GM12878 (cell line): ENCODE results near the gene ADD2. TPM values are rescaled to one million over a fixed set of nuclear protein-coding genes. Genes with fewer than 3 reads are reported as not detected.

Experiments used
- ATAC-seq: fragments of 200-7000 bp; cut with Tn5 transposase; 3 replicates; pipeline ENCODE4 v1.9.1; 2020; ENCODE audit warnings: mild to moderate bottlenecking, moderate library complexity
- BruUV-seq: library from RNA; stranded (reverse); fragments of 400-500 nt; replicated peaks from 2 replicates; lab custom pipeline; 2021; lab: Mats Ljungman, UMichigan
- CTCF ChIA-PET: fragments of 300-600 bp; sonication (Branson Sonifier 250); formaldehyde crosslinking; extraction: SDS; loops from one replicate; lab custom pipeline; 2021; ENCODE audit warnings: inconsistent platforms; lab: Yijun Ruan, JAX
- POLR2A ChIA-PET: fragments of 350-600 bp; formaldehyde crosslinking; extraction: SDS; loops from one replicate; lab custom pipeline; 2021; ENCODE audit warnings: inconsistent platforms; lab: Charles Lee
- RAD21 ChIA-PET: fragments of 300-600 bp; sonication (Branson Sonifier 250); formaldehyde crosslinking; loops from one replicate; lab custom pipeline; 2023; ENCODE audit warnings: antibody characterized with exemption; ENCODE audit not compliant: unreplicated experiment; lab: Charles Lee
- SMC1A ChIA-PET: fragments of 300-600 bp; sonication (Branson Sonifier 250); formaldehyde crosslinking; loops from one replicate; lab custom pipeline; 2023; ENCODE audit not compliant: unreplicated experiment, uncharacterized antibody; lab: Charles Lee
- DNase-seq: peaks from one replicate; pipeline ENCODE4 v3.0.0-alpha.2; 2011; ENCODE audit warnings: low read depth, low spot score
- FAIRE-seq: peaks from 3 replicates; lab custom pipeline; 2011; peaks lifted over from hg19 to GRCh38; lab: Jason Lieb, UNC
- H2AFZ ChIP-seq: 2 replicates; pipeline ENCODE4 v1.6.0; 2011; ENCODE audit warnings: low read depth, low read length, control low read depth; ENCODE audit not compliant: control insufficient read depth
- H3K27ac ChIP-seq: 2 replicates; pipeline ENCODE4 v1.5.1; 2011; ENCODE audit warnings: control low read depth; ENCODE audit not compliant: control insufficient read depth, insufficient read depth
- H3K27me3 ChIP-seq, 2 experiments: replicated peaks in 1 of 2; 2 replicates each; pipeline versions ENCODE4 v1.6.0 to v1.6.1; 2011; ENCODE audit warnings: low read length in 1 of 2; ENCODE audit not compliant: control insufficient read depth in 2 of 2, insufficient read depth in 2 of 2
- H3K36me3 ChIP-seq, 2 experiments: 2 replicates each; pipeline ENCODE4 v1.5.1; 2011; ENCODE audit warnings: low read length in 1 of 2; ENCODE audit not compliant: control insufficient read depth in 2 of 2, insufficient read depth in 2 of 2
- H3K4me1 ChIP-seq: 2 replicates; pipeline ENCODE4 v1.6.1; 2011; ENCODE audit warnings: mild to moderate bottlenecking, low read length, moderate library complexity, mixed read lengths; ENCODE audit not compliant: control insufficient read depth, insufficient read depth
- H3K4me2 ChIP-seq: 2 replicates; pipeline ENCODE4 v1.6.0; 2011; ENCODE audit warnings: control low read depth; ENCODE audit not compliant: control insufficient read depth, insufficient read depth
- H3K4me3 ChIP-seq: fragments of 200-600 bp; sonication (generic); 2 replicates; pipeline ENCODE4 v1.5.1; 2016
- H3K79me2 ChIP-seq: 2 replicates; pipeline ENCODE4 v1.6.0; 2011; ENCODE audit warnings: low read length; ENCODE audit not compliant: control insufficient read depth, insufficient read depth
- H3K9ac ChIP-seq: 2 replicates; pipeline ENCODE4 v1.8.0; 2011; ENCODE audit warnings: low read length, control low read depth, mixed read lengths; ENCODE audit not compliant: control insufficient read depth, insufficient read depth
- H3K9me3 ChIP-seq: replicated peaks from 3 replicates; pipeline ENCODE4 v1.5.1; 2011; ENCODE audit warnings: mild to moderate bottlenecking, low read length; ENCODE audit not compliant: control insufficient read depth, insufficient read depth
- H4K20me1 ChIP-seq: 2 replicates; pipeline ENCODE4 v1.6.0; 2011; ENCODE audit not compliant: control insufficient read depth, insufficient read depth
- BHLHE40 ChIP-seq, 2 experiments: fragments of 450-650 bp in 1 of 2; IDR thresholded peaks; 2 replicates each; pipeline ENCODE4 v1.6.1; 2011 to 2017; ENCODE audit warnings: low read depth in 2 of 2, borderline replicate concordance in 1 of 2, improper control_type of control experiment in 1 of 2, low read length in 1 of 2, mild to moderate bottlenecking in 1 of 2
- CBX3 ChIP-seq: fragments of 200-600 bp; sonication (generic); IDR thresholded peaks from 2 replicates; pipeline ENCODE4 v1.6.1; 2016; ENCODE audit warnings: low read depth, borderline replicate concordance
- CHD4 ChIP-seq: fragments of 200-600 bp; sonication (generic); IDR thresholded peaks from 2 replicates; pipeline ENCODE4 v1.6.1; 2016; ENCODE audit warnings: mild to moderate bottlenecking
- FOXM1 ChIP-seq: IDR thresholded peaks from 2 replicates; pipeline ENCODE4 v1.6.1; 2012; ENCODE audit warnings: low read depth, mild to moderate bottlenecking, inconsistent platforms, low read length, moderate library complexity
- IKZF1 ChIP-seq: fragments of 450-650 bp; conservative IDR thresholded peaks from 2 replicates; pipeline ENCODE4 v1.6.1; 2017; ENCODE audit warnings: antibody characterized with exemption, mild to moderate bottlenecking
- KLF5 ChIP-seq: fragments of 450-650 bp; IDR thresholded peaks from 2 replicates; pipeline ENCODE4 v1.6.1; 2014; ENCODE audit warnings: mild to moderate bottlenecking; ENCODE audit not compliant: partially characterized antibody
- LARP7 ChIP-seq: fragments of 450-650 bp; IDR thresholded peaks from 2 replicates; pipeline ENCODE4 v1.6.1; 2017; ENCODE audit warnings: mild to moderate bottlenecking
- NFIC ChIP-seq: IDR thresholded peaks from 2 replicates; pipeline ENCODE4 v1.6.1; 2012; ENCODE audit warnings: low read depth, mild to moderate bottlenecking, inconsistent platforms, low read length, moderate library complexity
- RAD51 ChIP-seq: fragments of 450-650 bp; IDR thresholded peaks from 2 replicates; pipeline ENCODE4 v1.6.1; 2016; ENCODE audit warnings: moderate library complexity, mild to moderate bottlenecking, inconsistent platforms
- SKIL ChIP-seq: fragments of 450-650 bp; IDR thresholded peaks from 2 replicates; pipeline ENCODE4 v1.6.1; 2017; ENCODE audit warnings: mild to moderate bottlenecking, low read depth, inconsistent platforms; ENCODE audit not compliant: poor library complexity, severe bottlenecking
- STAT3 ChIP-seq: IDR thresholded peaks from 2 replicates; pipeline ENCODE4 v1.6.1; 2011; ENCODE audit warnings: low read depth, low read length, improper control_type of control experiment
- SUPT20H ChIP-seq: IDR thresholded peaks from 2 replicates; pipeline ENCODE4 v1.6.1; 2011; ENCODE audit warnings: low read depth, mild to moderate bottlenecking, low read length, moderate library complexity, borderline replicate concordance; ENCODE audit not compliant: control insufficient read depth
- TARDBP ChIP-seq: IDR thresholded peaks from 2 replicates; pipeline ENCODE4 v1.6.1; 2016; ENCODE audit warnings: borderline replicate concordance
- USF2 ChIP-seq: IDR thresholded peaks from 2 replicates; pipeline ENCODE4 v1.6.1; 2011; ENCODE audit warnings: low read depth, low read length, improper control_type of control experiment, borderline replicate concordance
- ZSCAN29 ChIP-seq: fragments of 450-650 bp; IDR thresholded peaks from 2 replicates; pipeline ENCODE4 v1.6.1; 2017; ENCODE audit warnings: mild to moderate bottlenecking, moderate library complexity
- WGBS: methylation state at CpG from one replicate; pipeline ENCODE4 v1.1.6; 2016; ENCODE audit warnings: low lambda C conversion rate; ENCODE audit not compliant: insufficient replicate concordance, insufficient coverage; ENCODE audit errors: missing lambda C conversion rate; 5-methylcytosine and 5-hydroxymethylcytosine counted together
- in situ Hi-C: fragments of 300-500 bp; cut with MboI; formaldehyde crosslinking; loops from 9 replicates; pipeline ENCODE4 v1.14.3; 2018; ENCODE audit warnings: mixed read lengths
- intact Hi-C: fragments of 100-400 bp; cut with micrococcal nuclease; formaldehyde crosslinking; loops from one replicate; pipeline ENCODE4 v1.14.2; 2022; ENCODE audit not compliant: unreplicated experiment
- polyA plus RNA-seq, 11 experiments: library from polyadenylated mRNA; depleted of rRNA in 4 of 11; unstranded in 6 of 11; stranded (reverse) in 5 of 11; fragments of >200 nt; fragmentation: Nextera tagmentation in 4 of 11; fragmentation: Illumina TruSeq in 1 of 11; extraction: Ambion mirVana in 4 of 11; extraction: Trizol in 1 of 11; gene quantifications; 1 replicate in 1 of 11; 2 replicates in 10 of 11; pipeline versions ENCODE4 v1.2.1 to v1.2.3, GENCODE V29; 2011 to 2016; ENCODE audit warnings: inconsistent platforms in 2 of 11, missing spikeins in 2 of 11, low read depth in 1 of 11
- total RNA-seq, 4 experiments: library from RNA; depleted of rRNA in 3 of 4; stranded (reverse); fragments of >200 nt in 3 of 4; fragmentation: Illumina TruSeq in 1 of 4; extraction: Trizol in 1 of 4; gene quantifications; 2 replicates each; pipeline versions ENCODE4 v1.2.1 to v1.2.3, GENCODE V29; 2013 to 2021

ADD2 gene
- total and polyA plus RNA-seq, 10 of the 15 experiments (the other 5 are each of a cell fraction or from before 2014, with no cell fraction given) = 0.05 to 0.13 (median 0.08) TPM; not detected in 7

- no peak for FAIRE-seq
- no peak for DNase-seq
- TF ChIP-seq KLF5 (no peak), FOXM1 (no peak), ZSCAN29 (no peak), TARDBP (no peak), SKIL (no peak), RAD51 (no peak), CHD4 (no peak), LARP7 (no peak), IKZF1 (no peak), CBX3 (no peak), SUPT20H (no peak), STAT3 (no peak), USF2 (no peak), BHLHE40 (IDR thresholded peaks at IDR 0.05; ENCODE audit: borderline replicate concordance in 1 of 2, low read depth in 2 of 2, low read length in 1 of 2) (no peak), NFIC (no peak)
- H3K27me3 ChIP-seq = peaks cover 4 to 8% of the 10 kb centered on the region in 2 experiments; a peak in 3 of 4 replicates
- no peak overlapping the region for H3K4me2 ChIP-seq
- no peak overlapping the region for H3K27ac ChIP-seq
- in situ Hi-C loops (no loop called here), intact Hi-C loops (no loop called here)
- no peak overlapping the region for H3K9ac ChIP-seq
- RAD21 ChIA-PET = no interaction called here
- SMC1A ChIA-PET = no interaction called here
- H3K36me3 ChIP-seq = no peaks in the 10 kb centered on the region
- CTCF ChIA-PET = no interaction called here
- no TSS peak for BruUV-seq
- POLR2A ChIA-PET = no interaction called here
- no peak for ATAC-seq
- 0 out of 2 replicates have a peak, but pooled peaks cover 3% of the 10 kb centered on the region for H4K20me1 ChIP-seq
- H3K4me3 ChIP-seq = no peak overlapping the region
- peaks cover 3% of the 10 kb centered on the region for H3K4me1 ChIP-seq
- peaks cover 2% of the 10 kb centered on the region; the same call in 2 of the 3 replicates for H3K9me3 ChIP-seq
- no peaks in the 10 kb centered on the region for H3K79me2 ChIP-seq
- no peak overlapping the region for H2AFZ ChIP-seq
- WGBS = 22% methylated on average over 2 of the region's 2 CpGs
These were observed 4.6 kb upstream of the ADD2 start for GRCh38 chr2:70772486-70773155.
